C1 segment of cervical spinal cord (tissue), 14 donors: Measurements from ENCODE around the gene FSTL3.

Experiments used
- DNase-seq, 14 donors: peaks; one replicate each; lab custom pipeline; 2025; lab: John Stamatoyannopoulos, UW

FSTL3 gene

GRCh38 chr19:645912-646778 is 30.0 kb upstream of the FSTL3 start:
- DNase-seq, result no peak

- DNase-seq, result no peak
Observed at GRCh38 chr19:646779-647565, 29.2 kb upstream of the FSTL3 start.

GRCh38 chr19:647566-648284 is 28.5 kb upstream of the FSTL3 start:
- DNase-seq, result no peak

- DNase-seq, result no peak
Observed at GRCh38 chr19:648305-648704, 27.9 kb upstream of the FSTL3 start.

GRCh38 chr19:648904-649801 is 27.0 kb upstream of the FSTL3 start:
- no peak for DNase-seq

- DNase-seq, result no peak
Observed at GRCh38 chr19:650121-650520, 26.1 kb upstream of the FSTL3 start.

GRCh38 chr19:651114-651818 is 24.9 kb upstream of the FSTL3 start:
- no peak for DNase-seq

- DNase-seq, result no peak
Observed at GRCh38 chr19:651991-652390, 24.2 kb upstream of the FSTL3 start.

- DNase-seq, result no peak
Observed at GRCh38 chr19:652467-653389, 23.5 kb upstream of the FSTL3 start.

GRCh38 chr19:653425-653824 is 22.8 kb upstream of the FSTL3 start:
- DNase-seq, result no peak

GRCh38 chr19:655691-656090 is 20.5 kb upstream of the FSTL3 start:
- DNase-seq, result no peak

- DNase-seq, result no peak
Observed at GRCh38 chr19:656751-657559, 19.2 kb upstream of the FSTL3 start.

- DNase-seq, result no peak
Observed at GRCh38 chr19:657611-658010, 18.6 kb upstream of the FSTL3 start.

- DNase-seq, result no peak
Observed at GRCh38 chr19:658059-658839, 17.9 kb upstream of the FSTL3 start.

GRCh38 chr19:658916-659839 is 17.0 kb upstream of the FSTL3 start:
- DNase-seq, result peak in 2 of 14 donors; percentile 30 to 35

GRCh38 chr19:660793-661426 is 15.3 kb upstream of the FSTL3 start:
- no peak for DNase-seq
